SH-SY5Y (cell line): Measurements from ENCODE around the gene SLC4A5.

ENCODE experiments used
- GATA2 ChIP-seq: IDR thresholded peaks from 2 replicates; pipeline ENCODE4 v1.6.1; 2011; ENCODE audit warnings: mild to moderate bottlenecking, low read depth, low read length
- GATA3 ChIP-seq: IDR thresholded peaks from 2 replicates; pipeline ENCODE4 v1.6.1; 2011; ENCODE audit warnings: low read depth, mild to moderate bottlenecking, low read length, moderate library complexity

DNA sequence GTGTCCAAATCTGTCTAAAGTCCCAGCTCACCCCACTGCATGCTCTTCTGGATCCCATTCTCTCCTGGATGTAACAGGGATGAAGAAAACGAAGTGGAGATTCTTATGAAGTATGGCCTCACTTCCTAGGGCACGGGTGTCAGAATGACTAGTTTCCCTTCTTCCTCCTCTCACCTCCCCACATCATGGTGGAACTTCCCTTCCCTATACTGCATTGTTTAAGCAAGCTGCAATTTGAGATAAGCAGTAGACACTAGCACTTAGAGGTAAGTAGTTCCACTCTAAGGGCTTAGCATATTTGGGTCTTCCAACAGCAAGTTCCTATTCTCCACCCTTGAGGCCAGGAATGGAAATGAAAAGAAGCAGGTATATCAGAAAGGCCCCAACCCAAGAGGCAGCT, 29.7 kb downstream of the SLC4A5 start:
- TF ChIP-seq GATA3 (no peak), GATA2 (no peak)
